ELF-1 (cell line): ENCODE measurements around the gene DAPK2.
"Not testable (repeated sequence)": the region's sequence is repeated elsewhere in the genome, so short reads cannot be mapped to it uniquely, and the experiment has no call there.

Experiments
- DNase-seq: peaks from one replicate; pipeline ENCODE4 v3.0.0-alpha.2; 2016; ENCODE audit warnings: low read depth, low spot score

The DAPK2 gene

GRCh38 chr15:64046421-64047153, at the start of gene DAPK2:
TSS of gene DAPK2 (minus strand) at chr15:64046485. CDS start at chr15:64040261, 6,224 bp downstream.
- peak; percentile 66 for DNase-seq

GRCh38 chr15:64095431-64095794, 49.1 kb upstream of the DAPK2 start:
- no peak for DNase-seq

GRCh38 chr15:64093627-64094417, 47.5 kb upstream of the DAPK2 start, which contains the start of gene CIAO2A:
TSS of gene CIAO2A (minus strand) at chr15:64093838. CDS start at chr15:64093768, 70 bp downstream.
- peak; percentile 99 for DNase-seq

DNA sequence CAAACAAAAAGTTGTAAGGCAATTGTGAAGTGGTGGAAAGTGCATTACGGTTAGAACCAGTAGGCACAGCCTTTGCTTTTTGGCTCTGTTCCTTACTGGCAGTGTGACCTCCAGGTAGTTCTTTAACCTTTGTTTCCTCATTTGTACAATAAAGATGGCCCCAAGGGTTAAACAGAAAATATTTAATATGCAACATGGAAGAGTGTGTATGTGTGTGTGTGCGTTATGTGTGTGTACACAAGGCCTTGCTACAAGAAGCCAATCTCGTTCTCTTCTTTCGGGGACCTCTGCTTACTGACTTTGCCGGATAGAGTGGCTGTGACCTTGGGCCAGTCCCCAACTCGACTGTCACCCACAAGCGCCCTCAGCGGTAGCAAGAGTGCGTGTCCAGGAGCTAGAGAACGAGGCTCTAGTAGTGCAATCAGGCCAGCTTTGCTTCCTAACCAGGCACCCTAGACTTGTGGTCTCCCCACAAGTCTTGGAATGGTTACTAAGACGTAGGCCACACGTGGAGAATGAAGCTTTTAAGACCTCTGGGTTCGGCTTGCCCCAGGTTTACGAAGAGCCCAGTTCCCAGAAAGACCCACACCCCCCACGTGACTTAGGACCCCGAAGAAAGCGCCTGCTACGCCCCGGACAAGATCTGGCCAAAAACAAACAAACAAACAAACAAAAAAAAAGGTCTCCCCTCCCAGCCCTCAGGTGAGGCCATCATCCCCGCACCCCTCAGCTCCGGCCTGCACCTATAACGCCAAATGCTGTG, 46.8 kb upstream of the DAPK2 start:
- DNase-seq: peak; percentile 73

DNA sequence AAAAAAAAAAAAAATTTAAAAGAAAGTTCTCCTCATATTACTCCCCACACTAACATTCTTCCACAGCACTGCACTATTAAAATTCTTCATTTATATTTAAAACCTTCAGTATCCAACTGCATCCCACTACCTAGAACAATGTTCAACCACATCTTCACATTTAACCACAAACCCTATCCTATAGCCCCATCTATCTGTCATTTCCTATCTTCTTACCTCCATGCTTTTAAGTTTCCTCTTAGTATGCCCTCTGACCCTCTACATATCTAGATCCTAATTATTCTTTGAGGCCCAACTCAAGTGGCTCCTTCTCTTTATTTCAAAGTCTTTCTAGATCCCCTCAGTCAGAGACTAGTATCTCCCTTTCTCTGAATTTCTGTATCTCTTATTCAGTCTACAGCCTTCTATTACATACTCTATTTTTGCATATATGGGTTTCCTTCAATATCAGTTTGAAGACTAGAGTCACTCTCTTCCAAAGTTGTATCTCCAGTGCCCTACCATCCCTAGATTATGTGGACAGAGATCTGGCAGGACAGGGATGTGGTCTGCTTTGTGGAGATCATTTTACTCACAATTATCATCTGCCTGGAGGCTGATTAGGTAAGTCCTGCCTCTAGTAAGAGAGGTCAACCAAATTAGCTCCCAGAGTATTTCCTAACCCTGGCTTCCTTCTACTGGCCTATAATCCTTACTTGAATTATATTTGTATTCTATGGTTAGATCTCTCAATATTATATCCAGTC, 46.0 kb upstream of the DAPK2 start:
- no peak for DNase-seq

DNA sequence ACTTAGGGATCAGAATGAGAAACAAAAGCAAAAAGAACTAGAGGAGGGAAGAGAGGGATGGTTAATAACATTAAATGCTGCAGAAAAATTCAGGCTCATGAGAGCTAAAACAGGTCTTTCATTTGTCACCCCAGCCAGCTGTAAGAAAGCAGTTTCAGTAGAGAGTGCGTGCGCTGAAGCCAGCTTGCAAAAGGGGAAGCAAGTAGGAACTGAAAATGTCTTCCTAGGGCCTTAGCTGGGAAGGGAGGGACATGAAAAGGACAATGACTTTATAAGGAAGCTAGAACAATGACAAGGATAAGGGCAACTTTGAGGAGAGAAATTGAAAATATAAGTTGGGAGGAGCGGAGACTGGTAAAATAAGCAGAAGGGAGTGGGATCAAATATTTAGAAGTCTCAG, 44.2 kb upstream of the DAPK2 start:
- no peak for DNase-seq

- DNase-seq: no peak
Measured at GRCh38 chr15:64089543-64090280, 43.4 kb upstream of the DAPK2 start.

GRCh38 chr15:64082757-64083156, 36.5 kb upstream of the DAPK2 start:
- no peak for DNase-seq

DNA sequence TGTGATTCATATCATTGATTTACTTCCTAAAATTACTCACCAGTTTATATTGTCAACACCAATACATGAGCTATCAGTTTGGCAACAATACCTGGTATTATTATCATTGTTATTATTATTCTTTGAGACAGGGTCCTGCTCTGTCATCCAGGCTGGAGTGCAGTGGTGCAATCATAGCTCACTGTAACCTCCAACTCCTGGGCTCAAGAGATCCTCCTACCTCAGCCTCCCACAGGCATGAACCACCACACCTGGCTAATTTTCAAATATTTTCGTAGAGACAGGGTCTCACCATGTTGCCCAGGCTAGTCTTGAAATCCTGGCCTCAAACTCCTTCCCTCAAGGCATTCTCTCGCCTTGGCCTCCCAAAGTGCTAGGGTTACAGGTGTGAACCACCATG, 27.2 kb upstream of the DAPK2 start:
- not testable (repeated sequence) for DNase-seq

DNA sequence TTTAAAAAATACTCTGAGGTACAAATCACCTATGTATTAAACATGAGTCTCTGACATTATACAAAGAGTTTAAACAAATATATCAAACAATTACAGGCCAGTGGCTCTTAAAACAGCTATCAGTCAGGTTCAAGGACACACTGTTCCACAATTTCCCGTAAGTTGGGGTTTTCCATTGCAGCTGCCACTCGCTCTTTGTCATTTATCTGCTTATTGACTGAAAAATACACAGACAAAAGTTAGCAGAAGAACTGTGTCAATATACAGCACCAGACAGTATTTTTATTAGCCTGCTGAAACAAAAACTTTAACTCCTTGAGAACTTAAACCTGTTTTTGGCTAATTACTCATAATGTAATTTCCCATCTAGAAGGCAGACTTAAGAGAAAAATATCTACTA, 26.5 kb upstream of the DAPK2 start:
- DNase-seq: no peak

DNA sequence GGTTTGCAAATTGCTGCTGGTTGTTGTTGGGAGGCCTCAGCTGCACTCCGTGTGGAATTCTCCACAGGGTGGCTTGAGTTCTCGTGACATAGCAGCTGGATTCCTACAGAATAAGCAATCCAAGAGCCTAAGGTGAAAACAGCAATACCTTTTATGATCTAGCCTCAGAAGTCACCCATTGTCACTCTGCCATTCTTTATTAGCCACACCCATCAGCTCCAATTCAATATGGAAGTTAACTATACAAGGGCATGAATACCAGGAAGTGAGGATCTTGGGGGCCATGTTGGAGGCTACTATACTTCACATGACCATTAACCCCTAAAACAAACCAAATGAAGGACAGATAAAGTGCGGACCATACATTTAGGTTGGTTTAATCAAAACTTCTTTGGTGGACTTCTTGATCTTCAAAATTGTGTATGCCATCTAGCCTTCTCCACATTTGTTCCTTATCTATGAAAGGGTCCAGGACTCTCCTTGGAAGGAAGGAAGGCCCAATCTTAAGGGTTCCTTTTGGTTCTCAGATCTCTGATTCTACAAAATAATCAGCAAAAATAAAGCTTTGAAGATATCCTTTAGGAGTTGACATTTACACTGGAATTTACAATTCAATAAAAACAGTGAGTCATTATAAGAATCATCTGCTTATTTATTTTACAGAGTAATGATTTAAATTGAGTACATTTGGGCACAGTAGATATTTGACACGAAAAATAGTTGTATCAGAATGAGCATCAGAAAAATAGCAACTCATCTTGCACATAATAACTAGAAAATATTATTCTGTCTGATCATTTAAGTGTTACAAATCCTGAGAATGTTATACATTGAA, 25.9 kb upstream of the DAPK2 start:
- DNase-seq: no peak

GRCh38 chr15:64070965-64071851, 24.9 kb upstream of the DAPK2 start:
- no peak for DNase-seq

DNA sequence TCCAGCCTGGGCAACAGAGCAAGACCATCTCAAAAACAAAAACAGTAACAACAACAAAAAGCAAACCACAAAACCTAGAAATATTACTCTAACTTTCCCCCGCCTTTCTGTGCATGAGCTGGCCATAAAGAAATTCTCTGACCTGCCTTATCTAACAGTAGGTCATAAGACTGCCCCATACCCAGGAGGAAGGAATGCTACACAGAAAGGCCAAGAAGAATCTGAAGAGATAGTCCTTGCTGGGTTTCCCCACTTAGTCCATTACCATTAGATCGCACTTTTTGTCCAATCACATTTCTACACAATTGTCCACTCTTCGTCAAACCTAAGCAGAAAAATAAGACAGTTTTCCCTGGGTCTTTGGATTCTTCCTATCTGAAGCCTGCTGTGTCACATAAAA, 23.8 kb upstream of the DAPK2 start:
- DNase-seq: no peak

DNA sequence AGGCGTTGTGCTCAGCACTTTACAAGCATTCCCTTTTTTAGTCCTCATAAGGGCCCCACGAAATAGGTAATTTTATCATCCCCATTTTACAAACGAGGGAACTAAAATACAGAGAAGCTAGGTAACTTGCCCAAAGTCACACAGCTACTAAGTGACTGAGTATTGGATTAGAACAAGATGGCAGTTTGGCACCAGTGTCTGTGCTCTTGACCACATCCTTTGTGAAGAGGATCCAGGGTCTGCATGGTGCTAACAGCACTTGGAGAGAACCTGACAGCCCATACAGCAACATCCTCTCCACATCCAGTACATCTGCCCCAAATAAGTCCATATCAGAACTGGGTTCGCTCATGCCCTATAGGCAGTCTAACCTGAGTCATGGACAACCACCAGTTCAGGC, 21.8 kb upstream of the DAPK2 start:
- DNase-seq: no peak

GRCh38 chr15:64067564-64068030, 21.3 kb upstream of the DAPK2 start:
- DNase-seq: peak; percentile 87

- no peak for DNase-seq
Measured at GRCh38 chr15:64066451-64066850, 20.2 kb upstream of the DAPK2 start.

DNA sequence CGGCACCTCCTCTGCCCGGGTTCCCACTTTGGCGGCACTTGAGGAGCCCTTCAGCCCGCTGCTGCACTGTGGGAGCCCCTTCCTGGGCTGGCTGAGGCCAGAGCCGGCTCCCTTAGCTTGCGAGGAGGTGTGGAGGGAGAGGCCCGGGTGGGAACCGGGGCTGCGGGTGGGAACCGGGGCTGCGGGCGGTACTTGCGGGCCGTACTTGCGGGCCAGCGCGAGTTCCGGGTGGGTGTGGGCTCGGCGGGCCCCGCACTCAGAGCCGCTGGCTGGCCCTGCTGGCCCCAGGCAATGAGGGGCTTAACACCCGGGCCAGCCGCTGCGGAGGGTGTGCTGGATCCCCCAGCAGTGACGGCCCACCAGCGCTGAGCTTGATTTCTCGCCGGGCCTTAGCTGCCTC, 14.4 kb upstream of the DAPK2 start:
- DNase-seq: no peak

DNA sequence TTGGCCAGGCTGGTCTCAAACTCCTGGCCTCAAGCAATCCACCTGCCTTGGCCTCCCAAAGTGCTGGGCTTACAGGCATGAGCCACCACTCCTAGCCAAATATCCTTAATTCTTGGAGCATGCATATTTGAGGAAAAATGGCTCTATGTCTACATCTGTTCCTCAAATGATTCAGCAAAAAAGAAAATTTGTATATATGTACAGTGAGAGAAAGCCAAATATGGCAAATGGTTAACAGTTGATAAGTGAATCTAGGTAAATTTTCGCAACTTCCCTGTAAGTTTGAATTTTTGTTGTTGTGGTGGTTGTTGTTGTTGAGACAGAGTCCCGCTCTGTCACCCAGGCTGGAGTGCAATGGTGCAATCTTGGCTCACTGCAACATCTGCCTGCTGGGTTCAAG, 12.8 kb upstream of the DAPK2 start:
- DNase-seq: not testable (repeated sequence)

GRCh38 chr15:64058279-64058678, 12.0 kb upstream of the DAPK2 start:
- no peak for DNase-seq
